Measurements from ENCODE around the gene CDCA7.

CDCA7 gene

DNA sequence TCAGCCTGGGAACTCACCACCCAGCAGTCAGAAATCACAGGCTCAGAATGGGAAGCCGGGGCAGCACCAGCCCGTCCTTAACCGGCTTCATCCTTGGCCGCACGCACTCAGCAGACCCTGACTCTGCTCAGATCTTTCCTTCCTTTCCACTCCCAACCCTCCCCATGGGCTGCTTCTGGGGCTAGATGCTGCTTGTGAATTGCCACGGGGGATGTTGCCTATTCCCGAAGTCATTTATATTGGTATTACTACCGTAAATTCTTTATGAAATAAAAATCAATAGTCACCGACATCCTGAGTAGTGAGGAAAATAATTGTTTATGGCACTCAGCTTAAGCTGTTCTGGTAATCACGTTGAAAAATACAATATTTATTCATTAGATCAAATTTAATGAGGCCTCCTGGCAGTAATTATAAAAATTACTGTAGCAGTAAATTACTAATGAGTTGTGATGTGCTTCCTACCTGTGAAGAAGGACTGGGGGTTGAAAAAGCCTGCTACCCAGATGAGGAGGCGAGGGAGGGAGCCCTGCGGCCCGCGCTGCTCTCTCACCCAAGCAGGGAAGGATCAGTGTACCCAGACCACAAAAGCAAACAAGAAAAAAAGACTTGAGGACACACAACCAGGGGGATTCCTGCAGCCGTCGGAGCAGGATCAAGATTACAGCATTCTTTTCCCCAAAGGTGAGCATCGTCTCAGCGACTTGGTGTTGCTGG lies 31.5 kb downstream of the CDCA7 start:
- no peak overlapping the region for H3K4me3 ChIP-seq (ENCODE audit: low read length)
- TF ChIP-seq, protein P1, sequence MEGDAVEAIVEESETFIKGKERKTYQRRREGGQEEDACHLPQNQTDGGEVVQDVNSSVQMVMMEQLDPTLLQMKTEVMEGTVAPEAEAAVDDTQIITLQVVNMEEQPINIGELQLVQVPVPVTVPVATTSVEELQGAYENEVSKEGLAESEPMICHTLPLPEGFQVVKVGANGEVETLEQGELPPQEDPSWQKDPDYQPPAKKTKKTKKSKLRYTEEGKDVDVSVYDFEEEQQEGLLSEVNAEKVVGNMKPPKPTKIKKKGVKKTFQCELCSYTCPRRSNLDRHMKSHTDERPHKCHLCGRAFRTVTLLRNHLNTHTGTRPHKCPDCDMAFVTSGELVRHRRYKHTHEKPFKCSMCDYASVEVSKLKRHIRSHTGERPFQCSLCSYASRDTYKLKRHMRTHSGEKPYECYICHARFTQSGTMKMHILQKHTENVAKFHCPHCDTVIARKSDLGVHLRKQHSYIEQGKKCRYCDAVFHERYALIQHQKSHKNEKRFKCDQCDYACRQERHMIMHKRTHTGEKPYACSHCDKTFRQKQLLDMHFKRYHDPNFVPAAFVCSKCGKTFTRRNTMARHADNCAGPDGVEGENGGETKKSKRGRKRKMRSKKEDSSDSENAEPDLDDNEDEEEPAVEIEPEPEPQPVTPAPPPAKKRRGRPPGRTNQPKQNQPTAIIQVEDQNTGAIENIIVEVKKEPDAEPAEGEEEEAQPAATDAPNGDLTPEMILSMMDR (conservative IDR thresholded peaks at IDR 0.05; ENCODE audit: low read depth, low read length): no peak
- no peak for DNase-seq (ENCODE audit: low read depth)

GRCh38 chr2:173386738-173387065 lies 32.0 kb downstream of the CDCA7 start:
- TF ChIP-seq, protein P1 (conservative IDR thresholded peaks at IDR 0.05; ENCODE audit: low read depth, low read length): no peak
- DNase-seq (ENCODE audit: low read depth): no peak
- no peak overlapping the region for H3K4me3 ChIP-seq (ENCODE audit: low read length)

GRCh38 chr2:173387079-173387478 lies 32.4 kb downstream of the CDCA7 start:
- TF ChIP-seq, protein P1 (conservative IDR thresholded peaks at IDR 0.05; ENCODE audit: low read depth, low read length): no peak
- DNase-seq (ENCODE audit: low read depth): no peak
- H3K4me3 ChIP-seq (ENCODE audit: low read length): no peak overlapping the region

GRCh38 chr2:173387660-173388059 lies 33.0 kb downstream of the CDCA7 start:
- H3K4me3 ChIP-seq (ENCODE audit: low read length): no peak overlapping the region
- TF ChIP-seq, protein P1 (conservative IDR thresholded peaks at IDR 0.05; ENCODE audit: low read depth, low read length): no peak
- DNase-seq (ENCODE audit: low read depth): no peak

DNA sequence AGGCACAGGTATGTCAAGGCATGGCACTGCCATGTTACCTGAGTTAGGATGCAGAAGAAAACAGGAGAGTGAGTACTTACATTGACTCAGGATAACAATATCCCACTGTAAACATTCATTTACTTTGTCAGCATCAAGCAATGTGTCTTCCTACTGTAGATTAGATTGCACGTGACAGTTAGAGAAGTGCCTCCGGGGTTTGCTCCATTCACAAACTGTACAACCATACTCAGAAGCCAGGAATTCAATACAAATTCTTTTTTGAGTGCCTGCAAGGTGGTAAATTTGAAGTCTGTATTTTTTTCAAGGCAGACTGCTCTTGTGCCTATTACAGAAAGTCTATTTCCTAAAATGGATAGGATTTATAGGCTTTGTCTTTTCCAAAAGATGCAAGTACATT lies 34.1 kb downstream of the CDCA7 start:
- TF ChIP-seq, protein P1 (conservative IDR thresholded peaks at IDR 0.05; ENCODE audit: low read depth, low read length): no peak
- DNase-seq (ENCODE audit: low read depth): no peak
- no peak overlapping the region for H3K4me3 ChIP-seq (ENCODE audit: low read length)

DNA sequence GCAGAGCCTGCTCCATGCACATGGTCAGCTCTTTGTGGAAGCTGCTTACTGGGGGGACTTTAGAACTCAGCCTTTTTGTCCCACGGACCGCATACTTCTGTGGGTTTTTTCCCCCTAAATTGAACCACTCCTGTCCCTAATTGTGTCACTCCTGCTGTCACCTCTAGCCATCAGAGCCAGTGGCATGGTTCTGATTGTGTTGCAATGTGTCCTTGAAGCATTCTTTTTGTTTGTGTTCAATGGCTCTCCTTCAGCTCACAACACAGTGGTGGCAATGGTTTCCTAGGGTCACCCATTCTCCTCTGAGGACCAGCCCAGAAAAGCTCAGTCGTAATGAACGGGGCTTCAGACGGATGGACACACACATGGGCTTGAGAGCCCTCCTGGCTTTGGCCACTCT lies 35.4 kb downstream of the CDCA7 start:
- H3K4me3 ChIP-seq (ENCODE audit: low read length): no peak overlapping the region
- DNase-seq (ENCODE audit: low read depth): no peak
- TF ChIP-seq, protein P1 (conservative IDR thresholded peaks at IDR 0.05; ENCODE audit: low read depth, low read length): no peak

DNA sequence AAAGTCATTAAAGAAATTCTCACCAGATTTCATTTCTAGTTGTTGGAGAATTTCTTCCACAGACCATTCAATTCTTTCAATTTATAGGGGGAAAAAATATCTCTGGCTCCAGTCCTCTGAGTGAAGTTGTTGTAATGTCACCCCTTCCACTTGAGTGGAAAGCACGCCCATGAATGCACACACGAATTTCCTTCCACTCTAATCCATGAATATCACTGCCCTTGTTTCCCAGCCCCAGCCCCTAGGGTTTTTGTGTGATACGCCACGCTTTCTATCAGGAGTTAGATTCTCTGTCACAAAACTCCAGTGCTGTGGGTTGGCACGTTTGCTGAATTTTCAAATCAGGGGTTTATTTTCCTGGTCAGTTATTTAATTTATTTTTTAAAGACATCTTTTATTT lies 38.1 kb downstream of the CDCA7 start:
- no peak overlapping the region for H3K4me3 ChIP-seq (ENCODE audit: low read length)
- TF ChIP-seq, protein P1 (conservative IDR thresholded peaks at IDR 0.05; ENCODE audit: low read depth, low read length): no peak
- no peak for DNase-seq (ENCODE audit: low read depth)

All from retinal pigment epithelial cell (primary cell).